ENCODE data around the gene AJAP1.

GRCh38 chr1:4702932-4703331, 48.5 kb downstream of the AJAP1 start:
- no peak for TF ChIP-seq CTCF (IDR thresholded peaks at IDR 0.05 in 2 of 3, conservative IDR thresholded peaks at IDR 0.05 in 1 of 3; ENCODE audit: borderline replicate concordance in 1 of 3, insufficient read depth in 1 of 3, low read depth in 2 of 3, low read length in 2 of 3)
- no peak for TF ChIP-seq ZBTB33 (IDR thresholded peaks at IDR 0.05; ENCODE audit: extremely low read depth, insufficient replicate concordance, low read length)

Measured in HCT116 (cell line).